ENCODE data around the gene PTPMT1. TPM values are rescaled to one million over a fixed set of nuclear protein-coding genes. Genes with fewer than 3 reads are reported as not detected.

Gene PTPMT1
- total and polyA plus RNA-seq, 2 experiments from 2014 or later = 78.4 to 90.2 TPM

- Histone ChIP-seq H3K9ac (no peak overlapping the region), H3K36me3 (ENCODE audit: low read depth) (no peaks in the 10 kb centered on the region), H3K9me2 (ENCODE audit: insufficient read depth) (no peaks in the 10 kb centered on the region), H4K20me1 (ENCODE audit: insufficient read depth) (no peaks in the 10 kb centered on the region), H3K27ac (no peak overlapping the region), H3K9me3 (ENCODE audit: low read depth) (no peaks in the 10 kb centered on the region), H3K4me3 (no peak overlapping the region), H3K4me1 (ENCODE audit: insufficient read depth) (peaks cover 23% of the 10 kb centered on the region), H3F3A (ENCODE audit: insufficient read depth) (peaks cover 20% of the 10 kb centered on the region), H3K79me2 (ENCODE audit: insufficient read depth) (no peaks in the 10 kb centered on the region), H3K4me2 (ENCODE audit: unreplicated experiment) (no peak overlapping the region), H2AFZ (no peak overlapping the region), H3K27me3 (replicated peaks; ENCODE audit: insufficient read depth) (no peaks in the 10 kb centered on the region)
- in situ Hi-C loops (cut with MboI) = no loop called here
- TF ChIP-seq EZH2 (IDR thresholded peaks at IDR 0.05; ENCODE audit: insufficient read depth, poor library complexity, severe bottlenecking) (no peak), EZH2phosphoT487 (IDR thresholded peaks at IDR 0.05; ENCODE audit: insufficient read depth, low read depth) (no peak)
- DNase-seq = no peak
- WGBS, 2 experiments (ENCODE audit: low coverage in 1 of 2, low lambda C conversion rate in 2 of 2, missing lambda C conversion rate in 2 of 2) = 59 to 60% methylated on average over 3 of the region's 3 CpGs
These were observed 44.3 kb downstream of the PTPMT1 start for GRCh38 chr11:47609675-47610074.

GRCh38 chr11:47611348-47611794 is 46.0 kb downstream of the PTPMT1 start:
- Histone ChIP-seq H3K9me2 (ENCODE audit: insufficient read depth) (no peaks in the 10 kb centered on the region), H2AFZ (no peak overlapping the region), H3F3A (ENCODE audit: insufficient read depth) (peaks cover 20% of the 10 kb centered on the region), H3K9ac (no peak overlapping the region), H4K20me1 (ENCODE audit: insufficient read depth) (no peaks in the 10 kb centered on the region), H3K27me3 (replicated peaks; ENCODE audit: insufficient read depth) (no peaks in the 10 kb centered on the region), H3K79me2 (ENCODE audit: insufficient read depth) (no peaks in the 10 kb centered on the region), H3K27ac (no peak overlapping the region), H3K4me3 (no peak overlapping the region), H3K36me3 (ENCODE audit: low read depth) (0 out of 2 replicates have a peak, but pooled peaks cover under 1% of the 10 kb centered on the region), H3K4me2 (ENCODE audit: unreplicated experiment) (no peak overlapping the region), H3K4me1 (ENCODE audit: insufficient read depth) (peaks cover 19% of the 10 kb centered on the region), H3K9me3 (ENCODE audit: low read depth) (no peaks in the 10 kb centered on the region)
- 26 to 31% methylated on average over 6 of the region's 6 CpGs for WGBS, 2 experiments (ENCODE audit: low coverage in 1 of 2, low lambda C conversion rate in 2 of 2, missing lambda C conversion rate in 2 of 2)
- no peak for DNase-seq
- no peak for TF ChIP-seq EZH2 (IDR thresholded peaks at IDR 0.05; ENCODE audit: insufficient read depth, poor library complexity, severe bottlenecking)
- in situ Hi-C loops (cut with MboI) = no loop called here

GRCh38 chr11:47615249-47615648 is 49.9 kb downstream of the PTPMT1 start:
- Histone ChIP-seq H4K20me1 (ENCODE audit: insufficient read depth) (no peaks in the 10 kb centered on the region), H3K9ac (no peak overlapping the region), H3K36me3 (ENCODE audit: low read depth) (peaks cover 18% of the 10 kb centered on the region), H3K4me3 (no peak overlapping the region), H3F3A (ENCODE audit: insufficient read depth) (peaks cover 26% of the 10 kb centered on the region), H3K27me3 (replicated peaks; ENCODE audit: insufficient read depth) (no peaks in the 10 kb centered on the region), H2AFZ (no peak overlapping the region), H3K4me1 (ENCODE audit: insufficient read depth) (peaks cover 13% of the 10 kb centered on the region), H3K4me2 (ENCODE audit: unreplicated experiment) (no peak overlapping the region), H3K9me2 (ENCODE audit: insufficient read depth) (no peaks in the 10 kb centered on the region), H3K27ac (no peak overlapping the region), H3K79me2 (ENCODE audit: insufficient read depth) (no peaks in the 10 kb centered on the region), H3K9me3 (ENCODE audit: low read depth) (no peaks in the 10 kb centered on the region)
- TF ChIP-seq EZH2 (IDR thresholded peaks at IDR 0.05; ENCODE audit: insufficient read depth, poor library complexity, severe bottlenecking) (no peak), EZH2phosphoT487 (IDR thresholded peaks at IDR 0.05; ENCODE audit: insufficient read depth, low read depth) (no peak)
- in situ Hi-C loops (cut with MboI) = no loop called here
- DNase-seq = no peak

- peak overlapping the region; percentile 38 for H3K27ac ChIP-seq
- 69 to 76% methylated on average over 9 to 10 of the region's 10 CpGs for WGBS, 2 experiments (ENCODE audit: low coverage in 1 of 2, low lambda C conversion rate in 2 of 2, missing lambda C conversion rate in 2 of 2)
These were observed 51.5 kb downstream of the PTPMT1 start for GRCh38 chr11:47616726-47617416.

More at GRCh38 chr11:47616726-47617416, 51.5 kb downstream of the PTPMT1 start:
- no peaks in the 10 kb centered on the region for H3K9me3 ChIP-seq (ENCODE audit: low read depth)
- no peaks in the 10 kb centered on the region for H3K9me2 ChIP-seq (ENCODE audit: insufficient read depth)
- no peaks in the 10 kb centered on the region for H3K27me3 ChIP-seq (replicated peaks; ENCODE audit: insufficient read depth)
- no peak overlapping the region for H3K9ac ChIP-seq
- peaks cover 31% of the 10 kb centered on the region for H3F3A ChIP-seq (ENCODE audit: insufficient read depth)
- H2AFZ ChIP-seq = no peak overlapping the region
- peak overlapping the region; percentile 44 for H3K4me2 ChIP-seq (ENCODE audit: unreplicated experiment)
- H3K4me3 ChIP-seq = no peak overlapping the region
- peak; percentile 87 for DNase-seq
- in situ Hi-C loops (cut with MboI) = no loop called here
- peaks cover 28% of the 10 kb centered on the region for H3K36me3 ChIP-seq (ENCODE audit: low read depth)
- no peaks in the 10 kb centered on the region for H3K79me2 ChIP-seq (ENCODE audit: insufficient read depth)
- peaks cover 13% of the 10 kb centered on the region for H3K4me1 ChIP-seq (ENCODE audit: insufficient read depth)
- H4K20me1 ChIP-seq (ENCODE audit: insufficient read depth) = no peaks in the 10 kb centered on the region
- TF ChIP-seq EZH2 (IDR thresholded peaks at IDR 0.05; ENCODE audit: insufficient read depth, poor library complexity, severe bottlenecking) (no peak), EZH2phosphoT487 (IDR thresholded peaks at IDR 0.05; ENCODE audit: insufficient read depth, low read depth) (no peak)

All from GM23248 (cell line).